HK-2 (cell line): Measurements from ENCODE around the gene CELSR1.

ENCODE experiments used
- DNase-seq: peaks from one replicate; pipeline ENCODE4 v3.0.0-alpha.2; 2018; ENCODE audit not compliant: unreplicated experiment

The CELSR1 gene, protein sequence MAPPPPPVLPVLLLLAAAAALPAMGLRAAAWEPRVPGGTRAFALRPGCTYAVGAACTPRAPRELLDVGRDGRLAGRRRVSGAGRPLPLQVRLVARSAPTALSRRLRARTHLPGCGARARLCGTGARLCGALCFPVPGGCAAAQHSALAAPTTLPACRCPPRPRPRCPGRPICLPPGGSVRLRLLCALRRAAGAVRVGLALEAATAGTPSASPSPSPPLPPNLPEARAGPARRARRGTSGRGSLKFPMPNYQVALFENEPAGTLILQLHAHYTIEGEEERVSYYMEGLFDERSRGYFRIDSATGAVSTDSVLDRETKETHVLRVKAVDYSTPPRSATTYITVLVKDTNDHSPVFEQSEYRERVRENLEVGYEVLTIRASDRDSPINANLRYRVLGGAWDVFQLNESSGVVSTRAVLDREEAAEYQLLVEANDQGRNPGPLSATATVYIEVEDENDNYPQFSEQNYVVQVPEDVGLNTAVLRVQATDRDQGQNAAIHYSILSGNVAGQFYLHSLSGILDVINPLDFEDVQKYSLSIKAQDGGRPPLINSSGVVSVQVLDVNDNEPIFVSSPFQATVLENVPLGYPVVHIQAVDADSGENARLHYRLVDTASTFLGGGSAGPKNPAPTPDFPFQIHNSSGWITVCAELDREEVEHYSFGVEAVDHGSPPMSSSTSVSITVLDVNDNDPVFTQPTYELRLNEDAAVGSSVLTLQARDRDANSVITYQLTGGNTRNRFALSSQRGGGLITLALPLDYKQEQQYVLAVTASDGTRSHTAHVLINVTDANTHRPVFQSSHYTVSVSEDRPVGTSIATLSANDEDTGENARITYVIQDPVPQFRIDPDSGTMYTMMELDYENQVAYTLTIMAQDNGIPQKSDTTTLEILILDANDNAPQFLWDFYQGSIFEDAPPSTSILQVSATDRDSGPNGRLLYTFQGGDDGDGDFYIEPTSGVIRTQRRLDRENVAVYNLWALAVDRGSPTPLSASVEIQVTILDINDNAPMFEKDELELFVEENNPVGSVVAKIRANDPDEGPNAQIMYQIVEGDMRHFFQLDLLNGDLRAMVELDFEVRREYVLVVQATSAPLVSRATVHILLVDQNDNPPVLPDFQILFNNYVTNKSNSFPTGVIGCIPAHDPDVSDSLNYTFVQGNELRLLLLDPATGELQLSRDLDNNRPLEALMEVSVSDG (N-terminal part only)

DNA sequence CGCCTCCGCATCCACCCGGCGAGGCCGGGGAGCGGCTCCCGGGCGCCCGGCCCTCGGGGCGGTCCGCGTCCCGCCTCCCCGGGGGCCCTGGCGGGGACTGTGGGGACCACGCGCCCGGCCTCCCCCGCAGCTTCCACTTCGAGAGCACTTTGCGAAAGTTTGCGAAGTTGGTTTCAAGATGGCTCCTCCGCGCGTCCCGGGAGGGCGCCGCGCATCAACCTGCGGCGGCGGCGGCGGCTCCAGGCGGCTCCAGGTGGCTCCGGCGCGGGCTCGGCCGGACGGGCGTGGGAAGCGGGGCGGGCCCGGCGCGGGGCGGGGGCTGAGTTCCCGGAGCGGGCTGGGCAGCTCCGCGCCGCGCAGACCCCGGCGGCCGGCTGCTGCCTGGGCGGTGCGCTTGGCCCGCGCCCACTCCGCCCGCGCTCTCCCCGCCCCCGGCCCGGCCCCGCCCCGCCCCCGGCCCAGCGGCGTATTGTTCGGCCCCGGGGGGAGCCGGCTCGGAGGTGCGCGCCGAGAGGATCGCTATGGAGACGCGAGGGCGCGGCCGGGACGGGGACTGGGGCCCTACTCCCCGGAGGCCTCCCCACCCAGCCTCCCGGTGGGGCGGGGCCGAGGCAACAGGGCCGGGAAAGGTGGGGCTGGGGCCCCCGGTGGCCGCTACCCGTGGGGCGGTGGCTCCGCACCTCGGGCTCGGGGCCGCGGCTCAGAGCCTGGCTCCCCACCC lies at the start of gene CELSR1:
CELSR1 (minus strand) TSS at position 396 of the 721 bp plus-strand sequence. CDS start 450 bp downstream, outside the sequence.
- DNase-seq: peak; percentile 72

DNA sequence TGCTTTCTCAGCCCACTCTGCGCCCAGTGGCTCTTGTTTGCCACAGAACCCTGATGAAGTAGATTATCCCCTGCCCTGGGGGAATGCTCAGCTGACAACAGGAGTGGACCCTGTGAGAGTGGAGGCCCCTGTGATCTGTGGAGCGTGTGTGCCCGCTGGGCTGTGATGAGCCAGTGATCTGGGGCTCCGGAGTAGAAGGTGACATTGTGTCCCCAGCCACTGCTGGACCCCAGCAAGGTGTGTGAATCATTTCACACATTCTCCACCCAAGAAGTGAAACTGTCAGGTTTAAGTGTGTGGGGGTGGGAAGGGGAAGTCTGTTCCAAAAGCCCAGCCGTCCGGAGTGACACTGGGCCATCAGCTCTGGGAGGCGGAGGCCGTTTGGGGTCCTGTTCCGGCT lies 49.6 kb upstream of the CELSR1 start:
- no peak for DNase-seq

DNA sequence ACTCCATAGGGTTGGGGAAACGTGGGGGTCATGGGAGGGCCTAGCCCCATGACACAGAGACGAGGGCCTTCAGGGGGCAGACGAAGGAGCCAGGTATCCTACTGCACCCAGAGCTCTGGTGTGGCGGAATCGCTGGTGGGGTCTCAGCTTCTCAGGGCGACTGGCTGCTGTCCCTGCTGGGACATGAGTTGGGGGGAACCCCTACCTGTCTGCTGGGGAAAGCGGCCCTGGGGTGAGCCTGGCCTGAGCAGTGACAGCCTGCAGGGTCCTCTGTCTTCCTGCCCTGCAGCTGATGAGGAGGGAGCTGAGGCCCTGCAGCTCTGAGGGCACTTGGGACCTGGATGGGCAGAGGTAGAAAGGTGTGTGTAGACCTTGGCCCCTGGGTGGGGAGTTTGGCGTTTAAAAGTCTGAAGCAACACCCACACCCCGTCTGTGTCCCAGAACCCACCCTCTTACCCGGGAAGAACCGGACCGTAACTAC lies 49.2 kb upstream of the CELSR1 start:
- no peak for DNase-seq

GRCh38 chr22:46586123-46586519 lies 48.7 kb upstream of the CELSR1 start:
- DNase-seq: no peak

- no peak for DNase-seq
These were observed 48.1 kb upstream of the CELSR1 start for GRCh38 chr22:46585340-46586122.

- DNase-seq: no peak
These were observed 46.9 kb upstream of the CELSR1 start for GRCh38 chr22:46584081-46584921.

DNA sequence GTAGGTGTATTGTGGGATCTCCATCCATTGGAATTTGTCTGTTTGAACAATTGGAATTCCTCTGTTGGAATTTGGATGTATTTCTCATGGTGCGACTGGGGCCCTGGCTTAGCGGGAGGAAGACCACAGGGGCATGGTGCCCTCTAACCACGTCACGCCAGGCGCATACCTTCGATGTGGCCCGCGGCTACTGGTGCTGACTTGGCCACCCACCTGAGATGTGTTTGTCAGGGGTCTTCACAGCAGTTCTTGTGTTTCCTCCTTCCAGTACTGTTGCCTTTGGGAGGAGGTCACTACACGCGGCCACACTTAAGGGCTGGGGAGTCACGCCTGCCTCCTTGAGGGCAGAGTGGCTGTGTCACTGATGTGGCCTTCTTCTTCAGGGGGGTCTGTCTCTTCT lies 46.2 kb upstream of the CELSR1 start:
- no peak for DNase-seq

DNA sequence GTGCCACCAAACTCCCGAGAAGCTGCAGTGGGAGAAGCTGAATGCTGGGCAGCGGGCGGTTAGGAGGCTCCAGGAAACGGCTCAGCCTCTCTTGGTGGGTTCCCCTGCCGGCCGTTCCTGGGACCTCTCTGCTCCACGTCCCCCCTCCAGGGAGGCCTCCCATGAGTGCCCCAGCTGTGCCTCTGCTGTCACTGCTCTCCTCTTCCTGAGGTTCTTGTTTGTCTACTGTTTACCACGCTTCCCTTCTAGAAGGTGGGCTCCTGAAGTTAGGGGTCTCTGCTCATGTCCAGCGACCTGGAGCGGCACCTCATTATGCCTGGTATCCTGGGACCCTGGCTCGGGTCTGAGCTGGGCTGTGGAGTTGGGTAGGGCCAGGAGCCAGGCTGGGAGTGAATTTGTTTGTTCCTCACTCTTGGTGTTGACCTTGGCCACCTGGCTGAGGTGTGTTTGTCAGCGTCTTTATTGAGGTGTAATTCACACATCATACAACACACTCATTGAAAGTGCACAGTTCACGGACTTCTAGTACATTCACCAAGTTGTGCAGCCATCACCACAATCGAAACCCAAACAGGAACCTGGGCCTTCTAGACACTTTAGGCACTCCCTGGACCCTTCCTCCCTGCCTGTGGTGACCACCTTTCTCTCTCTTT lies 45.0 kb upstream of the CELSR1 start:
- no peak for DNase-seq

DNA sequence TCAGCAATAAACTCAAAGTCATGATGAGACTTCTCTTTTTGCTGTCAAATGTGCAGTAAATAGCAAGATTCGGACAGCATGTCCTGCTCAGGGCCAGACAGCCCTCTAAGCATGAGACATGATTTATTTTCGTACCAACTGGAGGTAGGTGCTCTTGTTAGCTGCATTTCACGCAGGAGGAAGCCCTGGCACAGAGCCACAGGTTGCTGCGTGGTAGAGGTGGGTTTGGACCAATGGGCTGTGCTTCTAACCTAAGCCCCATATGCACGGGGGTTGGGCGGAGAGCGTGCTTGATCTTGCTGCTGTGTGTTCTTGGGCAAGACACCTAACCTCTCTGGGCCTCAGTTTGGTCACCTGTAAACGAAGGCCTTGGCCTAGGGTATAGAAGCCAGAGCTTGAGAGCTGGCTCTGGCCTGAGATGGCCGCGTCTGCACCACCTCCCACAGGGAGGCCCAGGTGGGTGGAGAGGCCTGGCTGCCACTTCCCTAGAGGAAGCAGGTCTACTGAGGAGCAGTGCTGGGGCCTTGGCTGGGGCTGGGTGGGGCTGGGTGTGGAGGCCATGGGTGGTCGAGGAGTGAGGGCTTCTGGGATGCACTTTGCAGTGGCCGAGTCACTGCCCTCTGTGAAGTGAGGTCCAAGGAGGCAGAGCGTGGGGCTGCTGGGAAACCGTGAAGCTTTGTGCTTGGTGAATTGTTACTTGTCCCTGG lies 44.3 kb upstream of the CELSR1 start:
- no peak for DNase-seq

GRCh38 chr22:46580940-46581537 lies 43.6 kb upstream of the CELSR1 start:
- DNase-seq: no peak

DNA sequence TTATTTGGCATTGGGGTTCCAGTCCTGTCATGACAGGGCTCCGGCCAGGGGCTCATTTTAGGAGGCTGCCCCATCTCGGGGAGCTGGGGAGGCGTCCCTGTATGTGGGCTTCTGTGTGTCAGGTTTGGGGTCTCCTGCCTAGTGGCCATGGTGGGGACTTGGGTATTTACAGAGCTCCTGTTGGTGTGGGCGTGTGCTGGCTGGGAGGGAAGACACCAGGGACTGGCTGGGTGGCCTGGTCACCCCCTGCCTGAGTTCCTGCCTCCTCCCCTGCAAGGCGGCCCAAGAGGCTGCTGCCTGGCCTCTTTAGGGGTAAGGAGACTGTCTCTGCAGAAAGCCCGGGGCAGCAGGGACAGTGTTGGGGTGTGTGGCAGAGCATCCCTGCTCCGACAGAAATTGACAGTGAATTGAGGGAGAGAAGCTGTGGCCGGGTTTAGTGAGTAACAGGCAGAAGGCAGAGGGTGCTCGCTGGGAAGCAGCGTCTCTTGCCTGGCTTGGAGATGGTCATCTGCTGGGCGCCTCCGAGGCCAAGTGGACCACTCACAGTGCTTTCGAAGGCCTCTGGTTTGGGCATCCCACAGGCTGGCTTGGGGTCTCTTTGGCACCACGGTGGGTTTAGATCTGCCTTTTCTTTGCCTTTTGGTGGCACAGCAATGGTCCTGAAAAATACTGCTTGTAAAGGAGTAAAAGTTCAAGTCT lies 42.5 kb upstream of the CELSR1 start:
- no peak for DNase-seq

DNA sequence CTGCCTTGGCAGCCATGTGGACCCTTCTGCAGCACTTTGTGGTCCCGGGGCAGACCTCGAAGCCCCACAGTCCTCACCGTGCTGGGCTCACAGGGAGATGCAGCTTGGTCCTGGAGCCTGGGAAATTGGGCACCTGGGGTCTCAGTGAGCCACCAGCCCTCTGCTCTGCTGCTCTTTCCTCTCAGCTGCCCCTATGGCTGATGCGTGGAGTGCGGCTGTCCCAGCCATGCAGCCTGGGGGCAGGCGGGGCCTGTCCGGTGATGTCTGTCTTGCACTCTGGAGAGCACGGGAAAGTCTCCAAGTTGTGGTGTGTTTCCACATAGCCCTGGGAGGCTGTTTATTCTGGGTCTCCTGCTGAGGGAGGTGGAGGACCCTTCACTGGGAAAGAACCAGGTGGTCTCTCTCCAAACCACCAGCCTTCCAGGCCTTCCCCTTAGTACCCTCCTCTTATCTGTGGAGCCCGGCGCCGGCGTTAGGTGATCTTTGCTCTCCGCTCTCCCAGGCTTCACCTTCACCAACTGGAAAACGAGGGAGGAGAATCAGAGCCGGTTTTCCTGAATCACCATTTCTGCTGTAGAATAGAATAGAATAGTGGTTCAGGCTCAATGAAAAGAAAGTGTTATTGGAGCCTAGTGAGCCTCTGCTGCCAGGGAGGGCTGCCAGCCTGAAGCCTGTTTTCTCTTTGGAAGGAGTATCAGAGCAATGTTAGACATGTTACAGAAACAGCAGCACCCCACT lies 41.6 kb upstream of the CELSR1 start:
- no peak for DNase-seq

DNA sequence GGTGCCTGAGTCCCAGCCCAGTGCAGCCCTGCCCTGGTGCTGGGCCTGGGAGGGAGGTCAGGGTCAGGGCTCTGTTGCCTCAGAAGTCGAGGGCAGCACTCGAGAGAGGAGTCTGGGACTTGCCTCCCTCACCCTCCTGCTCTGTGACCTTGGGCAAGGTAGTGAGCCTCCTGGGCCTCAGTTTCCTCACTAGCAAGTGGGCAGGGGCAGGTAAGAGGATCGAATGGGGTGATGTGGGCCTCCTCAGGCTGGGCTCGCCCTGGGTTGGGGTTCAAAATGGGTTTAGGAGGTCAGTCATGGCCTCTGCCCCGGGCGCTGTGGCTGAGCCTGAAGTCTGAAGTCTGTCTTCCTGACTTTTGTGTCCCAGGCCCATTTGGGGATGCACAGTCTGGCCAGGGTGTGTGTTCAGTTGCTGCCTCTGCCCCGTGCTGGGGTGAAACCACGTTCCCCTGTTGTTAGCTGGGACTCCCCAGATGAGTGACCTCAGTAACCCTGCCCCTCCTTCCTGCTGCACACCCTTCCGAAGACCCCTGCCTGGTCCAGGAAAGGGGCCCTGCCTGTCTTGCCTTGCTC lies 40.9 kb upstream of the CELSR1 start:
- no peak for DNase-seq

DNA sequence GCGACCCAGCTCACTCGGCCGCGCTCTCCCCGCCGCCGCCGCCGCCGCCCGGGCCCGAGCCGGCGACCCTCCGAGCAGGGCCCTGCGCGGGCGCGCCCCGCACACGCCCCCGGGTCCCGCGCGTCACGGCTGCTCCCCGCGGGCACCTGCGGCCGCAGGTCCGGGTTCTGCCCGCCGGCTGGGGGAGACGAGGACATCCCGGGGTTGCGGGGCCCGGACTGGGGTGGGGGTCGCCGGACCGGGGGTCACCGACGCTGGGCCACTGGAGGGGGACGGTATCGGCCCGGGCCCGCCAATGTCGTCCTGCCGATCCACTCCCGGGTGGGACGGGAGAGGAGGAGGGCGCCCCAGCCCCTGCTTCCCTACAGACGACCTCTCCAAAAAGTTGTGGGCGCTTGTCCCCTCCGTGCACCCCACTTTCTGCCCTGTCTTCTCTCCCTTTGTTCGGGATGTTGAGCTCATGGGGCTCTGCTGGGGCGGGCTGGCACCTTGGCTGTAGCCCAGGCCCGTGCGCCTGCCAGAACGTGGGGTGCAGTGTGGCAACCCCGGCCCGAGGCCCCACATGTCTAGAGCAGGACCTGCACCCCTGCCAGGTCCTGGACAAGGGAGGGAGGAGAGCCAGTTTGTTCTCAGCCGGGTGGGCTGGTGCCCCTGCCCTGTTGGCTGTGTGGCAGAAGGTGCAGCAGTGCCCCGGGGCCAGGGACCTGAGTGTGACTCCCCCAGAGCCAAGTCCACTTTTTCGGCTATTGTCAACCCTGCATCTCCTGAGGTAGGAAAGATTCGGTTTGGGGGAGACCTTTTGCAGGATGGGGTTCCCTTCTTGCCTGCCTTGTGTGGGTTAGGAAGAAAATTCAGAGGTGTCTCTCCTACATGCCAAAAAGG lies 40.2 kb upstream of the CELSR1 start:
- no peak for DNase-seq
